D721Med (cell line): ENCODE measurements around the gene RDH14.

Experiments used
- DNase-seq: peaks from one replicate; pipeline ENCODE4 v3.0.0; 2011; ENCODE audit warnings: low spot score; ENCODE audit not compliant: insufficient read length
- FAIRE-seq: peaks from 2 replicates; lab custom pipeline; 2011; peaks lifted over from hg19 to GRCh38; lab: Jason Lieb, UNC
- TF ChIP-seq, protein P1 (sequence below): IDR thresholded peaks from 2 replicates; pipeline ENCODE4 v1.5.1; 2012; ENCODE audit warnings: mild to moderate bottlenecking, control low read depth; ENCODE audit not compliant: insufficient read depth; ENCODE audit errors: missing control alignments

Gene RDH14

DNA sequence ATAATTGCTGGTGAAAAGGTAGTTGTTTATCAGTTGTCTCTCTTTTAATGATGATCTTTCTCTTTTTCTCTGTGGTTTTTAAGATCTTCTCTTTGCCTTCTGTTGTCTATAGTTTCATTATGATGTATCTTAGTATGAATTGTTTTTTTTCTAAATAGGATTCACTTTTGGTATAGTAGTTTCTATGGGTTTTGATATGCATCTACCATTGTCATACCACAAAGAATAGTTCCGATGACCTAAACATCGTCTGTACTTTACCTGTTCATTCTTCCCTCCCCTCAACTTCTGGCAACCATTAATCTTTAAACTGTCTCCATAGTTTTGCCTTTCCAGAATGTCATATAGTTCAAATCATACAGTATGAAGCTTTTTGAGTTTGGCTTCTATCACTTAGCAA, 19.6 kb downstream of the RDH14 start:
- DNase-seq (no peak), FAIRE-seq (no peak)
- TF ChIP-seq, protein P1, sequence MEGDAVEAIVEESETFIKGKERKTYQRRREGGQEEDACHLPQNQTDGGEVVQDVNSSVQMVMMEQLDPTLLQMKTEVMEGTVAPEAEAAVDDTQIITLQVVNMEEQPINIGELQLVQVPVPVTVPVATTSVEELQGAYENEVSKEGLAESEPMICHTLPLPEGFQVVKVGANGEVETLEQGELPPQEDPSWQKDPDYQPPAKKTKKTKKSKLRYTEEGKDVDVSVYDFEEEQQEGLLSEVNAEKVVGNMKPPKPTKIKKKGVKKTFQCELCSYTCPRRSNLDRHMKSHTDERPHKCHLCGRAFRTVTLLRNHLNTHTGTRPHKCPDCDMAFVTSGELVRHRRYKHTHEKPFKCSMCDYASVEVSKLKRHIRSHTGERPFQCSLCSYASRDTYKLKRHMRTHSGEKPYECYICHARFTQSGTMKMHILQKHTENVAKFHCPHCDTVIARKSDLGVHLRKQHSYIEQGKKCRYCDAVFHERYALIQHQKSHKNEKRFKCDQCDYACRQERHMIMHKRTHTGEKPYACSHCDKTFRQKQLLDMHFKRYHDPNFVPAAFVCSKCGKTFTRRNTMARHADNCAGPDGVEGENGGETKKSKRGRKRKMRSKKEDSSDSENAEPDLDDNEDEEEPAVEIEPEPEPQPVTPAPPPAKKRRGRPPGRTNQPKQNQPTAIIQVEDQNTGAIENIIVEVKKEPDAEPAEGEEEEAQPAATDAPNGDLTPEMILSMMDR = no peak

DNA sequence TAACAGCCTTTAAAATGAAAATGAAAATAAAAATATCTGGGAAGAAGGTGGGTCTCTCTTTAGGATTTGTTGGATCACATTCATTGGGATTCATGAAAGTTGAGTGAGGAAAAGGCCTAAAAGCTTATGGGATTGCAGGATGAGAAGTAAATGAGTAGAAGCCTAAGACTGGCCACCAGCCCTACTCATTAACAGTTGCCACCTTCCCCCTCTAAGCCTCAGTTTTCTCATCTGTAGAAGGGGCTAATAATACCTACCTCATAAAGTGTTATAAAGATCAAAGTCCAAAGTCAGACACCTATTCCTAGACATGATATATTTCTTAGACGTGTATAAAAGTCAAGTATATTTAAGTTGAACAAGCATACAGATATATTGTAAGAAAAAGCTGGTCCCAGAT, 23.8 kb downstream of the RDH14 start:
- FAIRE-seq = no peak

DNA sequence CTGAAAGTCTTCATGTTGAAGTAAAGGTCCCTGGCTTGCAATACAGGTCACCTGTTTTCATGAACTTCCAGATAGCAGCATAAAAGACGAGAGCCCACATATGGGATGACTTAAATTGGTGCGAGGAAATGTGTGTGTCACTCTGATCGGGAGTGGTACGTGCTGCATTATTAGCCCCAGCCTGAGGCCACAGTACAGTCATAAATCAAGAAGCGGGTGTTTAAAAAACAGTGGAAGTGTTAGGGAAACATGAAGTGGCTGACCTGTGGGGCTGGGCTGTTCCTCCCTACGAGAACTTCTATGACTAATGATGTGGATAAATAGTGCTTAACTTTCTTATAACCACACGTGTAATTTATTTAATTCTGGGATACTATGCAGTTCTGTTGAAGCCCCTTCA, 24.4 kb downstream of the RDH14 start:
- DNase-seq (no peak), FAIRE-seq (no peak)
- TF ChIP-seq, protein P1 = no peak

More for the DNA sequence above, 23.8 kb downstream of the RDH14 start:
- TF ChIP-seq, protein P1 = no peak
- DNase-seq = no peak

DNA sequence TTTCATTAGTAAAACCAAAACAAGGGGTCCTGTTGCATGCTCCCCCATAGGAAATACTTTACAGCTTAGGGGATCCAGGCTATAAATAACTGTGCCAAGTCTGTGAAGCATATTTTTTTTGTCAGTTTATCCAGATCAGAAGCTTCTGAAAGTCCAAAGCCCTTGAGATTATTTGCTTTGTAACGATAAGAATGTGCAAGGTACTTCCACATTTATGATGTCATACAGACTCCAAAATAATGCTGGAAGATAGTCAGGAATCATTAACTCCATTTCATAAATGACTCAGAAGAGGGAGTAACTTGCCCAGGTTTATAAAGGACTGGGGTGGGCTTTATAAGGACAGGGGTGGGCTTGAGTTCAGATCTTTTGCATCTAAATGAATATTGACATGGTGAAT, 29.3 kb downstream of the RDH14 start:
- no peak for FAIRE-seq
- no peak for DNase-seq
- TF ChIP-seq, protein P1 = no peak

DNA sequence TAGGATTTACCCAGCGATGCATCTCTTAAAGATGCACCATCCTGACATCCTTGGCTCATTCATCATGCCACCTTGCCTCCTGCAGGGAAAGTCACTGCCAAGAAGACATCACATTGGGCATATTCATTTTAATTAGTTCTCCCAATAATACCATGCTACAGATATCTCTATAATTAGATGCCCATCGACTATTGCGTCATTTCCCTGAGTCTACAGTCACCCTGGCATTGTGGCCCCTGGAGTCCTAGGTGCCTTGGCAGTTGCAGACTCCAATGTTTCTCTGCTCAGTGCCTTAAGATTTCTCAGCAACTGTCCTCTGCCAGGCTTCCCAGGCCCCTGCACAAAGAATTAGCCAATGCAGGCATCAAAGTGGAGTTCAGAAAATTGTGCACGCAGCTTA, 32.6 kb downstream of the RDH14 start:
- FAIRE-seq (no peak), DNase-seq (no peak)
- TF ChIP-seq, protein P1 = no peak

DNA sequence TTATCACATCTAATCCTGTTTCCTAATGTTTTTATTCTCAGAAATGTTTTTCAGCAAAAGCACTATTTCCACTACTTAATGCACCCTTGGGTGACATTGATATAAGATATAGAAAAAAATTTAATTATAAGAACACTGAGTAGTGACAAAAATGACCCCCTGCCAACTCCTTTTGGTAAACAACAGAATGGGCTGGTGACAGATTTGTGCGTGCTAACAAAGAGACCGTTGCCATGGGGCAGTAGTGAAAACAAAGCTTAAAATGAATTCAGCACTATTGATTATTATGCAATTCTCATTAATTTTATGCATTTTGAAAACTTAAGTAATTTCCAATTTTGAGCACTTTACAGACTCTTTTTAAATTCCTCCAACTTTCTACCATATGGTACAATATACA, 33.1 kb downstream of the RDH14 start:
- TF ChIP-seq, protein P1 = no peak
- no peak for DNase-seq

DNA sequence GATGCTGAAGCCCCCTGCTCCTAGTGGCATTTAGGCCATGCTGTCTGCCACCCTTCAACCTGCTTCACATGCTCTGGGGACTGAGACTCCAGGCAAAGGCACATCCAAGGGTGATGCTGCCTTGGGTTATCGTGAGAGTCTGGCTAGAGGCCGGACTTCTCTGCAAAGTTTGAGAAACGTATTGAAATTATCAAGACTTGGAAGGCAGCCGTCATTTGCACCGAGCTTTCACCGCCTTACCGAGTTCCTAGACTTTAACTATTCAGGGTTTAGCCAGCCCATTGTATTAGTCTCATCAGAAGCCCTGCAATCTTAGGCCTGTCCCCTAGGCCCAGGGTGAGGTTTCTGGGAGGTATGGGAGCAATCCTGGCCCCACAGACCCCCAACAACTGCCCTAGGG, 34.0 kb downstream of the RDH14 start:
- TF ChIP-seq, protein P1 = no peak
- DNase-seq (no peak), FAIRE-seq (no peak)

More for the DNA sequence above, 33.1 kb downstream of the RDH14 start:
- no peak for FAIRE-seq
